PC-3 (cell line): ENCODE data around the gene FKBP7. TPM values are rescaled to one million over a fixed set of nuclear protein-coding genes. Genes with fewer than 3 reads are reported as not detected.
A peak's percentile ranks its signal among the peaks of the same experiment; 100 is the strongest.

ENCODE experiments used
- ATAC-seq: fragments of 200-7000 bp; cut with Tn5 transposase; 2 replicates; pipeline ENCODE4 v1.9.1; 2020; ENCODE audit warnings: mild to moderate bottlenecking, moderate library complexity
- BruUV-seq: library from RNA; stranded (reverse); fragments of 400-500 nt; replicated peaks from 2 replicates; lab custom pipeline; 2021; lab: Mats Ljungman, UMichigan
- CTCF ChIA-PET: fragments of 300-600 bp; sonication (Branson Sonifier 250); formaldehyde crosslinking; loops from one replicate; lab custom pipeline; 2022; ENCODE audit warnings: antibody characterized with exemption; lab: Charles Lee
- POLR2A ChIA-PET: fragments of 300-600 bp; sonication (Branson Sonifier 250); formaldehyde crosslinking; loops from one replicate; lab custom pipeline; 2022; ENCODE audit warnings: antibody characterized with exemption; ENCODE audit not compliant: unreplicated experiment; lab: Charles Lee
- DNase-seq: peaks from one replicate; pipeline ENCODE4 v3.0.0-alpha.2; 2015
- H2AFZ ChIP-seq: fragments of 300-600 bp; sonication (generic); 2 replicates; pipeline ENCODE4 v1.6.0; 2016; ENCODE audit warnings: antibody characterized with exemption, low read length
- H3F3A ChIP-seq: fragments of 300-600 bp; sonication (generic); one replicate; pipeline ENCODE4 v1.6.0; 2017; ENCODE audit warnings: antibody characterized with exemption, low read length, control low read depth, mild to moderate bottlenecking; ENCODE audit not compliant: unreplicated experiment
- H3K27ac ChIP-seq: fragments of 300-600 bp; sonication (generic); 2 replicates; pipeline ENCODE4 v1.5.1; 2016; ENCODE audit warnings: mild to moderate bottlenecking, low read length
- H3K27me3 ChIP-seq: fragments of 300-600 bp; sonication (generic); 2 replicates; pipeline ENCODE4 v1.6.1; 2016; ENCODE audit warnings: low read length, mixed read lengths
- H3K36me3 ChIP-seq: fragments of 300-600 bp; sonication (generic); 2 replicates; pipeline ENCODE4 v1.6.1; 2016; ENCODE audit warnings: low read depth, mixed run types, low read length, mixed read lengths
- H3K4me1 ChIP-seq: fragments of 300-600 bp; sonication (generic); 2 replicates; pipeline ENCODE4 v1.5.1; 2016; ENCODE audit warnings: low read length; ENCODE audit not compliant: insufficient read depth
- H3K4me2 ChIP-seq: fragments of 300-600 bp; sonication (generic); 2 replicates; pipeline ENCODE4 v1.6.0; 2016; ENCODE audit warnings: low read length
- H3K4me3 ChIP-seq: fragments of 300-600 bp; sonication (generic); 2 replicates; pipeline ENCODE4 v1.5.1; 2016; ENCODE audit warnings: mild to moderate bottlenecking, low read length, mixed read lengths
- H3K79me2 ChIP-seq: fragments of 300-600 bp; sonication (generic); 2 replicates; pipeline ENCODE4 v1.6.1; 2017; ENCODE audit warnings: low read length, mixed read lengths
- H3K9ac ChIP-seq: fragments of 300-600 bp; sonication (generic); 2 replicates; pipeline ENCODE4 v1.6.0; 2016; ENCODE audit warnings: mild to moderate bottlenecking, low read length
- H3K9me2 ChIP-seq: fragments of 300-600 bp; sonication (generic); replicated peaks from 2 replicates; pipeline ENCODE4 v1.6.1; 2016; ENCODE audit warnings: mixed run types, low read length, mixed read lengths
- H3K9me3 ChIP-seq: fragments of 300-600 bp; sonication (generic); 2 replicates; pipeline ENCODE4 v1.6.1; 2016; ENCODE audit warnings: low read length, mixed read lengths
- H4K20me1 ChIP-seq: fragments of 300-600 bp; sonication (generic); 2 replicates; pipeline ENCODE4 v1.6.1; 2016; ENCODE audit warnings: low read length, mixed read lengths
- EZH2 ChIP-seq: fragments of 300-600 bp; sonication (generic); IDR thresholded peaks from one replicate; pipeline ENCODE4 v1.6.1; 2017; ENCODE audit warnings: antibody characterized with exemption, mild to moderate bottlenecking, low read length; ENCODE audit not compliant: unreplicated experiment
- EZH2phosphoT487 ChIP-seq: fragments of 300-600 bp; sonication (generic); IDR thresholded peaks from 2 replicates; pipeline ENCODE4 v1.6.1; 2018; ENCODE audit warnings: mild to moderate bottlenecking, antibody characterized with exemption, low read length, borderline replicate concordance
- intact Hi-C: fragments of 100-400 bp; cut with micrococcal nuclease; formaldehyde crosslinking; loops from 2 replicates; pipeline ENCODE4 v1.9.0; 2023
- total RNA-seq: library from RNA; depleted of rRNA; stranded (reverse); fragments of >200 nt; gene quantifications from 2 replicates; pipeline ENCODE4 v1.2.3, GENCODE V29; 2014
- TF ChIP-seq, protein P1 (sequence below): fragments of 300-600 bp; sonication (generic); conservative IDR thresholded peaks from 2 replicates; pipeline ENCODE4 v1.5.1; 2017; ENCODE audit warnings: antibody characterized with exemption, low read depth, mild to moderate bottlenecking, low read length

Gene FKBP7
- total RNA-seq, 1 experiment from 2014 or later, result 4.2 TPM

DNA sequence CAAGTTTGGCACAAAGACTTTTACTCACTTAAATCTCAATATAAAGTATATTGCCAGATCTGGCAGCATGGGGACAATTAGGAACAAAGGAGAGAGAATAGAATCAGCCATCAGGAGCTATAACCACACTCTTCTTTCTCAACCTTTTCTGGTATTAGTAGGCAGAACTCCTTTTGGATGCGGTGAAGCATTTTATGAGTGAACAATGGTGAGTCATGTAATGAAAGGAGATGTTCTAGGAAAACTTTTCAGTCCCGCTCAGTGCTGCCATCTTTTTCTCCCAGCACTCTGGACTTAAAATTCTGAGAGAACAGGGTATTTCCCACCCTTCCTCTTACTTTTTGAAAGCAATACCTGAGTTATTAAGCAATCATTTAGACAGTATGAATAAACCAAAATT, 34.1 kb upstream of the FKBP7 start:
- H3K4me3 ChIP-seq, result no peak overlapping the region
- H4K20me1 ChIP-seq, result no peaks in the 10 kb centered on the region
- peaks cover 5% of the 10 kb centered on the region for H3F3A ChIP-seq
- peaks cover 37% of the 10 kb centered on the region for H3K4me1 ChIP-seq
- TF ChIP-seq EZH2phosphoT487 (no peak), EZH2 (no peak)
- TF ChIP-seq, protein P1, sequence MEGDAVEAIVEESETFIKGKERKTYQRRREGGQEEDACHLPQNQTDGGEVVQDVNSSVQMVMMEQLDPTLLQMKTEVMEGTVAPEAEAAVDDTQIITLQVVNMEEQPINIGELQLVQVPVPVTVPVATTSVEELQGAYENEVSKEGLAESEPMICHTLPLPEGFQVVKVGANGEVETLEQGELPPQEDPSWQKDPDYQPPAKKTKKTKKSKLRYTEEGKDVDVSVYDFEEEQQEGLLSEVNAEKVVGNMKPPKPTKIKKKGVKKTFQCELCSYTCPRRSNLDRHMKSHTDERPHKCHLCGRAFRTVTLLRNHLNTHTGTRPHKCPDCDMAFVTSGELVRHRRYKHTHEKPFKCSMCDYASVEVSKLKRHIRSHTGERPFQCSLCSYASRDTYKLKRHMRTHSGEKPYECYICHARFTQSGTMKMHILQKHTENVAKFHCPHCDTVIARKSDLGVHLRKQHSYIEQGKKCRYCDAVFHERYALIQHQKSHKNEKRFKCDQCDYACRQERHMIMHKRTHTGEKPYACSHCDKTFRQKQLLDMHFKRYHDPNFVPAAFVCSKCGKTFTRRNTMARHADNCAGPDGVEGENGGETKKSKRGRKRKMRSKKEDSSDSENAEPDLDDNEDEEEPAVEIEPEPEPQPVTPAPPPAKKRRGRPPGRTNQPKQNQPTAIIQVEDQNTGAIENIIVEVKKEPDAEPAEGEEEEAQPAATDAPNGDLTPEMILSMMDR, result peak; percentile 44; the same call in 1 of the 2 replicates
- H3K9me3 ChIP-seq, result no peaks in the 10 kb centered on the region
- ChIA-PET CTCF (no interaction called here), POLR2A (interaction anchor here (0.6 kb wide), 1 partner anchor 24 kb away, joined by 6 read pairs; no protein-coding TSS in a partner anchor)
- no peaks in the 10 kb centered on the region for H3K79me2 ChIP-seq
- 0 out of 2 replicates have a peak overlapping the region, but pooled peaks have one; percentile 14 for H3K4me2 ChIP-seq
- peak; percentile 86 for DNase-seq
- H3K36me3 ChIP-seq, result no peaks in the 10 kb centered on the region
- no TSS peak for BruUV-seq
- no peak overlapping the region for H3K9ac ChIP-seq
- H3K9me2 ChIP-seq, result no peaks in the 10 kb centered on the region
- ATAC-seq, result peak; percentile 83
- no peak overlapping the region for H2AFZ ChIP-seq
- no peaks in the 10 kb centered on the region for H3K27me3 ChIP-seq
- no peak overlapping the region for H3K27ac ChIP-seq
- intact Hi-C loops, result no loop called here

DNA sequence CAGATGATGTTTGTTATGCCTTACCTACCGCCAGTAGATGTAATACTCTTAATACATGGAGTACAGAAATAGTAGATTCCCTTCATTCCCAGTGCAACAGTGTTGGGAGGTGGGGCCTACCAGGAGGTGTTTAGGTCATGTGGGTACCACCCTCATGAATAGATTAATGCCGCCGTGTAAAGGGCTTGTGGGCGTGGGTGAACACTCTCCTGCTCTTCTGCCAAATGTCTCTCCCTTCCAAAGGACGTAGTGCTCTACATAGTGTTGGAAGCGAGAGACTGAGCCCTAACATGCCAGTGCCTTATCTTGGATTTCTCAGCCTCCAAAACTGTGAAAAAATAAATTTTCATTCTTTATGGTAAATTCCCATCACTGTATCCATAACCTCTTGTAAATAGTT, 32.0 kb upstream of the FKBP7 start:
- Histone ChIP-seq H3K4me3 (no peak overlapping the region), H4K20me1 (no peaks in the 10 kb centered on the region), H3K36me3 (no peaks in the 10 kb centered on the region), H3K9me3 (no peaks in the 10 kb centered on the region), H3F3A (peaks cover 5% of the 10 kb centered on the region), H3K79me2 (no peaks in the 10 kb centered on the region), H3K27me3 (no peaks in the 10 kb centered on the region), H3K4me2 (no peak overlapping the region), H2AFZ (no peak overlapping the region), H3K27ac (no peak overlapping the region), H3K9me2 (no peaks in the 10 kb centered on the region), H3K9ac (no peak overlapping the region), H3K4me1 (peaks cover 40% of the 10 kb centered on the region)
- BruUV-seq, result no TSS peak
- ChIA-PET CTCF (no interaction called here), POLR2A (no interaction called here)
- TF ChIP-seq, protein P1, result no peak
- TF ChIP-seq EZH2phosphoT487 (no peak), EZH2 (no peak)
- DNase-seq, result no peak
- no peak for ATAC-seq
- intact Hi-C loops, result no loop called here

DNA sequence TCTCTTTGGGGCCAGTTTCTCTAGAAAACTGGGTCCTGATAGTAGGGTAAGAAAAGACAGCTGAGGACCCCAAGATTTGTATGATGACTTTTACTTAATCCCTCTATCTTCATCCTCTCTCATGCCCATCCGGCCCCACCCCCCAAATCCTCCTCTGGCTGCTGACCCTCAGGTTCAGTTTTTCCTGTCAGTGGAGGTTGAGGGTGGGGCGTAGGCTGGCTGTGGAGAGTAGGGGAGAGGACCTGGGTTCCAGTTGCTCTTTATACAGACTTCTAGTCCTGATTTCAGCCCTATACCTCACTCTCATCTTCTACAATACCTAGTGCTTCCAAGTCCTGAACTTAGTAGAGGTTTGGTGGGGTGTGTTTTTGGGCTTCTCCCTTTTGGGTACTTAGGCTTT, 30.2 kb upstream of the FKBP7 start:
- no peak overlapping the region for H3K9ac ChIP-seq
- H3K27me3 ChIP-seq, result no peaks in the 10 kb centered on the region
- H3K4me2 ChIP-seq, result no peak overlapping the region
- H3K4me1 ChIP-seq, result peaks cover 22% of the 10 kb centered on the region
- H2AFZ ChIP-seq, result no peak overlapping the region
- H4K20me1 ChIP-seq, result no peaks in the 10 kb centered on the region
- ChIA-PET CTCF (no interaction called here), POLR2A (interaction anchor here (0.6 kb wide), 1 partner anchor 77 kb away, joined by 5 read pairs; no protein-coding TSS in a partner anchor)
- no peaks in the 10 kb centered on the region for H3K79me2 ChIP-seq
- BruUV-seq, result no TSS peak
- H3K27ac ChIP-seq, result no peak overlapping the region
- H3K9me3 ChIP-seq, result no peaks in the 10 kb centered on the region
- H3K36me3 ChIP-seq, result peaks cover 7% of the 10 kb centered on the region; the same call in 1 of the 2 replicates
- intact Hi-C loops, result no loop called here
- no peak overlapping the region for H3K4me3 ChIP-seq
- ATAC-seq (no peak), DNase-seq (no peak)
- TF ChIP-seq, protein P1, result no peak
- TF ChIP-seq EZH2phosphoT487 (no peak), EZH2 (no peak)
- no peaks in the 10 kb centered on the region for H3K9me2 ChIP-seq
- no peaks in the 10 kb centered on the region for H3F3A ChIP-seq
